SU-DHL-6 (cell line): Measurements from ENCODE around the gene PRDM5.

Source experiments
- H2AFZ ChIP-seq: fragments of 200-600 bp; sonication (generic); 2 replicates; pipeline ENCODE4 v1.6.1; 2014; ENCODE audit warnings: low read depth, mild to moderate bottlenecking, moderate library complexity, mixed read lengths, antibody characterized with exemption, low read length; ENCODE audit not compliant: severe bottlenecking
- H3F3A ChIP-seq: fragments of 200-600 bp; shearing (Covaris generic); 2 replicates; pipeline ENCODE4 v1.6.0; 2016; ENCODE audit warnings: antibody characterized with exemption, mild to moderate bottlenecking; ENCODE audit not compliant: insufficient read depth
- H3K27ac ChIP-seq: fragments of 200-600 bp; sonication (generic); 2 replicates; pipeline ENCODE4 v1.5.1; 2016; ENCODE audit warnings: low read depth, mild to moderate bottlenecking, low read length, moderate library complexity, mixed read lengths
- H3K27me3 ChIP-seq: fragments of 200-600 bp; sonication (generic), shearing (Covaris generic); 2 replicates; pipeline ENCODE4 v1.6.0; 2014; ENCODE audit warnings: mild to moderate bottlenecking, low read length
- H3K36me3 ChIP-seq: fragments of 200-600 bp; sonication (generic); 2 replicates; pipeline ENCODE4 v1.6.1; 2014; ENCODE audit warnings: mild to moderate bottlenecking, low read length, mixed read lengths
- H3K4me2 ChIP-seq: fragments of 300-600, 200-600 bp; shearing (Covaris generic), sonication (generic); 2 replicates; pipeline ENCODE4 v1.6.0; 2014; ENCODE audit warnings: low read length, low read depth, mild to moderate bottlenecking; ENCODE audit not compliant: poor library complexity, severe bottlenecking
- H3K4me3 ChIP-seq: fragments of 200-600 bp; sonication (generic); 2 replicates; pipeline ENCODE4 v1.5.1; 2014; ENCODE audit warnings: antibody characterized with exemption, low read length, mild to moderate bottlenecking, mixed read lengths; ENCODE audit not compliant: insufficient read depth, poor library complexity, severe bottlenecking
- H3K79me2 ChIP-seq: fragments of 200-600 bp; sonication (generic); 2 replicates; pipeline ENCODE4 v1.6.1; 2014; ENCODE audit warnings: mild to moderate bottlenecking, low read length, moderate library complexity; ENCODE audit not compliant: insufficient read depth
- H3K9ac ChIP-seq: fragments of 200-600 bp; sonication (generic); 2 replicates; pipeline ENCODE4 v1.7.0; 2014; ENCODE audit warnings: mild to moderate bottlenecking, low read length
- H3K9me2 ChIP-seq: fragments of 200-600 bp; sonication (generic); replicated peaks from 2 replicates; pipeline ENCODE4 v1.6.1; 2014; ENCODE audit warnings: low read length; ENCODE audit not compliant: insufficient read depth
- H3K9me3 ChIP-seq: fragments of 200-600 bp; sonication (generic); 2 replicates; pipeline ENCODE4 v1.6.1; 2014; ENCODE audit warnings: low read length, mixed read lengths; ENCODE audit not compliant: insufficient read depth
- H4K20me1 ChIP-seq: fragments of 200-600 bp; sonication (generic); 2 replicates; pipeline ENCODE4 v1.6.1; 2014; ENCODE audit warnings: low read depth, mild to moderate bottlenecking, antibody characterized with exemption, low read length, moderate library complexity, mixed read lengths
- EZH2phosphoT487 ChIP-seq: fragments of 200-600 bp; sonication (generic), shearing (Covaris generic); conservative IDR thresholded peaks from 2 replicates; pipeline ENCODE4 v1.6.1; 2018; ENCODE audit warnings: mild to moderate bottlenecking, antibody characterized with exemption, low read length, moderate library complexity, mixed read lengths
- TF ChIP-seq, protein P1 (sequence below): fragments of 200-600 bp; sonication (generic); IDR thresholded peaks from one replicate; pipeline ENCODE4 v1.5.1; 2017; ENCODE audit warnings: antibody characterized with exemption, mild to moderate bottlenecking, low read length, moderate library complexity; ENCODE audit not compliant: insufficient read depth, poor library complexity, severe bottlenecking

PRDM5 gene

GRCh38 chr4:120812216-120812615 is 110.3 kb downstream of the PRDM5 start:
- Histone ChIP-seq H3K9ac (no peak overlapping the region), H2AFZ (no peak overlapping the region), H3F3A (no peaks in the 10 kb centered on the region), H3K4me2 (no peak overlapping the region), H3K9me2 (no peaks in the 10 kb centered on the region), H3K27me3 (no peaks in the 10 kb centered on the region), H3K27ac (no peak overlapping the region), H3K4me3 (no peak overlapping the region), H3K36me3 (no peaks in the 10 kb centered on the region), H4K20me1 (no peaks in the 10 kb centered on the region), H3K9me3 (no peaks in the 10 kb centered on the region), H3K79me2 (no peaks in the 10 kb centered on the region)
- no peak for TF ChIP-seq EZH2phosphoT487
- TF ChIP-seq, protein P1, sequence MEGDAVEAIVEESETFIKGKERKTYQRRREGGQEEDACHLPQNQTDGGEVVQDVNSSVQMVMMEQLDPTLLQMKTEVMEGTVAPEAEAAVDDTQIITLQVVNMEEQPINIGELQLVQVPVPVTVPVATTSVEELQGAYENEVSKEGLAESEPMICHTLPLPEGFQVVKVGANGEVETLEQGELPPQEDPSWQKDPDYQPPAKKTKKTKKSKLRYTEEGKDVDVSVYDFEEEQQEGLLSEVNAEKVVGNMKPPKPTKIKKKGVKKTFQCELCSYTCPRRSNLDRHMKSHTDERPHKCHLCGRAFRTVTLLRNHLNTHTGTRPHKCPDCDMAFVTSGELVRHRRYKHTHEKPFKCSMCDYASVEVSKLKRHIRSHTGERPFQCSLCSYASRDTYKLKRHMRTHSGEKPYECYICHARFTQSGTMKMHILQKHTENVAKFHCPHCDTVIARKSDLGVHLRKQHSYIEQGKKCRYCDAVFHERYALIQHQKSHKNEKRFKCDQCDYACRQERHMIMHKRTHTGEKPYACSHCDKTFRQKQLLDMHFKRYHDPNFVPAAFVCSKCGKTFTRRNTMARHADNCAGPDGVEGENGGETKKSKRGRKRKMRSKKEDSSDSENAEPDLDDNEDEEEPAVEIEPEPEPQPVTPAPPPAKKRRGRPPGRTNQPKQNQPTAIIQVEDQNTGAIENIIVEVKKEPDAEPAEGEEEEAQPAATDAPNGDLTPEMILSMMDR = no peak

DNA sequence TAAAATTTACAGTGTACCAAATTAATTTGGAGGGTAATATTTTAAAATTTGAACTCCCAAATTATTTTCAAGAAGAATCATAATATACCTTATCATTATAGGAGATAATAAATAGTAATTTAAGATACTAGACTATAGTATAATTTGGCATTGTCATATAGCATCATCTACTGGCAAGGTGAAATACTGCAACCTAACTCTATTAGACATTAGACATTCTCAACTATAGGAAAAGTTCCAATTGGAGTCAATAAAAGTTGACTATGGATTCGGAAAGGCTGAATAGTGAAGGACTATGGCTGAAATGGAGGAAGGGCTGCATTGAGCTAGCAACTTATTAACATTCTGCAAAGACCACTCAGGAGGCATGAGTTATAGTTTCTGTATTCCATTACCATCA is 113.0 kb downstream of the PRDM5 start:
- Histone ChIP-seq H3K27ac (no peak overlapping the region), H3K9me2 (no peaks in the 10 kb centered on the region), H3K9ac (no peak overlapping the region), H3K36me3 (no peaks in the 10 kb centered on the region), H2AFZ (no peak overlapping the region), H3F3A (no peaks in the 10 kb centered on the region), H3K4me3 (no peak overlapping the region), H3K79me2 (no peaks in the 10 kb centered on the region), H3K9me3 (no peaks in the 10 kb centered on the region), H3K27me3 (no peaks in the 10 kb centered on the region), H3K4me2 (no peak overlapping the region), H4K20me1 (no peaks in the 10 kb centered on the region)
- no peak for TF ChIP-seq EZH2phosphoT487
- TF ChIP-seq, protein P1 = peak; percentile 14

DNA sequence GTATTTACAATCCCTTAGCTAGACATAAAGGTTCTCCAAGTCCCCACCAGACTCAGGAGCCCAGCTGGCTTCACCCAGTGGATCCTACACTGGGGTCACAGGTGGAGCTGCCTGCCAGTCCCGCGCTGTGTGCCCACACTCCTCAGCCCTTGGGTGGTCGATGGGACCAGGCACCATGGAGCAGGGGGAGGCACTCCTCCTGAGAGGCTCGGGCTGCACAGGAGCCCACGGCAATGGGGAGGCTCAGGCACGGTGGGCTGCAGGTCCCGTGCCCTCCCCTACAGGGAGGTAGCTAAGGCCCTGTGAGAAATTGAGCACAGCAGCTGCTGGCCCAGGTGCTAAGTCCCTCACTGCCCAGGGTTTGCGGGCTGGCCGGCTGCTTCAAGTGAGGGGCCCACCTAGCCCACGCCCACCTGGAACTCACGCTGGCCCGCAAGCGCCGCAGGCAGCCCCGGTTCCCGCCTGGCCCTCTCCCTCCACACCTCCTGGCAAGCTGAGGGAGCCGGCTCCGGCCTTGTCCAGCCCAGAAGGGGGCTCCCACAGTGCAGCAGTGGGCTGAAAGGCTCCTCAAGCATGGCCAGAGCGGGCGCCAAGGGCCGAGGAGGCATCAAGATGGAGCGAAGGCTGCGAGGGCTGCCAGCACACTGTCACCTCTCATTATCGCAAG is 113.9 kb downstream of the PRDM5 start:
- no peaks in the 10 kb centered on the region for H4K20me1 ChIP-seq
- H3K9me2 ChIP-seq = no peaks in the 10 kb centered on the region
- no peaks in the 10 kb centered on the region for H3K27me3 ChIP-seq
- no peaks in the 10 kb centered on the region for H3F3A ChIP-seq
- H2AFZ ChIP-seq = no peak overlapping the region
- no peak overlapping the region for H3K9ac ChIP-seq
- H3K4me3 ChIP-seq = no peak overlapping the region
- no peaks in the 10 kb centered on the region for H3K79me2 ChIP-seq
- H3K4me2 ChIP-seq = no peak overlapping the region
- no peaks in the 10 kb centered on the region for H3K36me3 ChIP-seq
- H3K27ac ChIP-seq = no peak overlapping the region
- no peaks in the 10 kb centered on the region for H3K9me3 ChIP-seq
- TF ChIP-seq EZH2phosphoT487 = no peak
- TF ChIP-seq, protein P1 = no peak
